Activated CD4-positive, CD25-positive, alpha-beta regulatory T cell treated with anti-CD3 and anti-CD28 coated beads, Interleukin-2, amount 50 U/mL, for 72 hours (primary cell): ENCODE data around the gene LAMA5.

Experiments used
- DNase-seq: peaks from one replicate; pipeline ENCODE4 v3.0.0; 2021

Gene LAMA5

DNA sequence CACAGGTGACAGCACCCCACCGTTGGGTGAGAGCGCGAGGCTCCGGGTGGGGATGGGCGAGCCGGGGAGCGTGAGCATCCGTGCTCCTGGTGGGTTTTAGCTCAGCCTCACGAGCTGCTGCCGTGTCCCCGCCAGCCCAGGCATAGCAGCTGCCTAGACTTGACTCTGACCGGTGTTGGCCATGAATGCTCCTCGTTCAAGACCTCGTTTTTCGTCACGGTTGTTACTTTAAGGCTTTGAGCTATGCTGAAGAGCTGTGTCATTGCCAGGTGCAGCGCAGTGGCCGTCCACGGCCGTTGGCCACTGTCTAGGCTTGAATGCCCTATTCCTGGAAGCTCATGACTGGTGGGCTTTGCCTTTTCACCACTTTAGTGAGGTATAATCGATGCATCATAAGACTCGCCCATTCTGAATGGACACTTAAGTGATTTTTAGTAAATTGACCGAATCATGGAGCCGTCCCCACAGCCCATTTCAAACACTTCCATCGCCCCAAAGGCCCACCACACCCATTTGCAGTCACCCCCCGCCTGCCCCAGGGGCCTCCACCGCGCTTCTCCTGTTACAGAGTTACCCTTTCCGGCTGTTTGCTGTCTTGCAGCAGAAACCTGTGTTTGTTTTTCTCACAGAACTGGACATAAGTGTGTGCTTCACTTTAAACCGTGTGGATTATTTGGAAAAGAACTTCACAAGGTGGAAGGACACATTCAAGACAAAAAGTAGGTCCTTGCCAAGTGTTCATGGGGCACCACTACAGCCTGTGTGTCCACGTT, 85.8 kb downstream of the LAMA5 start:
- no peak for DNase-seq

DNA sequence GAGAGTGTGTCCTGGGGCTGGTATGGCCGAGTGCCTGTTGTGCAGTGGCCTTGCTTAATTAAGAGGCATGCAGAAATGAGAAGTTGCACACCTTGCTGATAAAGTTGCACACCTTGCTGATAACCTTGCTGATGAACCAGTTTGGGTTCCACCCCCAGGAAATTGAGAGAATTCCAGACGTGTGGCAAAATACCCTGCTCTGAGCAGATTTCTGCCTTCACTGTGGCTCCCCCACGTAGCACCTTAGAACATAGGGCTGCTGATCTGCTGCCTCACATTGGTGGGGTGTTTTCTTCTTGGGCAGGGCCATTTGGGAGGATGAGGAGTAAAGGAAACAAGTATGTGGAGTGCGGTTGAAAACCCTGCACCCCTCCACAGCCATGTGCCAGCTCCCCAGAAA, 86.8 kb downstream of the LAMA5 start:
- DNase-seq = no peak

DNA sequence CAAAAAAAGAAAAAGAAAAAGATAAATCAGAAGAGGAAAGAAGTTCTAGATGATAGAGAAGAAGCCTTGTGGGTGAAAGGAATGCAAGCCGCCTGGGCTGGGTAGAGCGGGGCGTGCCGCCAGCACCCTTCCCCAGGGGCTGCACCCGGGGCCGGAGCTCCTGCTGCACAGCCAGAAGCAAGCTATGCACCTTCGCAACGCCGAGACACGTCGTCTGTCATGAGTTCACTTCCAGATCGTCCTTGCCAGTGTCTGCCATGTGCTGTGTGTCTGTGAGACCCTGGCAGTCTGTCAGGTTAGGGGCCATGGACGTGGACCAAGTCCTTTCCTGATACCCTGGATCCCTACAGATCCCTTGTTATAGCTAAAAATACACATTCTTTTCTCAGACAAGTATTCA, 89.9 kb downstream of the LAMA5 start:
- DNase-seq = no peak

DNA sequence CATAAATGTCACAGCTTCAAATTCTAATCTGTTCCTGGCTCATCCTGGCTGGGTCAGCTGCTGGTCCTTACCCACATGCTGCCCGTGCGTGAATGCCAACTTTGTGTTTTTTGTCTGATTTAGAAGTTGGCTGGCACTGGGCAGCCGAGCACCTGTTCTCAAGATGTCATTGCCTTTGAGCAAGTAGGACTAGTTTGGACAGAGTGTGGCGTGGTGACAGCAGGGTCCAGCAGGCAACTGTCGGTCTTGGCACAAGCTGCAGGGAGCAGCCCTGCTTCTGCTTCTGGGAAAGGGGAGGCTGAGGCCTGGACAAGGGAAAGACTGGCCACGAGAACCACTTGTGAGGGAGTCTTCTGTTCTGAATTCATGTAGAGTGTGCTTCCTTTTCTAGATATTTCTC, 90.7 kb downstream of the LAMA5 start:
- no peak for DNase-seq

DNA sequence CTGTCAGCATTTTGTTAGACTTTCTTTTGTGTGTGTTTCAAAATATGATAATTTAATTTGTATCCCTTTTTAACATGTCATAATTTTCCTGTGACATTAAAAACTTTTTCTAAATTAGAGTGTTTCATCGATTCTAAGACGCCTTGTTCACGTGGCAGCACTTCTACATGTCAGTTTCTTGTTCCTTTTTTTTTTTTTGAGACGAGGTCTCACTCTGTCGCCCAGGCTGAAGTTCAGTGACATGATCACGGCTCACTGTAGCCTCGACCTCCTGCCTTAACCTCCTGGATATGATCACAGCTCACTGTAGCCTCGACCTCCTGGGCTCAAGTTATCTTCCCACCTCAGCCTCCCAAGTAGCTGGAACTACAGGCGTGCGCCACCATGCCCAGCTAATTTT, 91.9 kb downstream of the LAMA5 start:
- DNase-seq = no peak

DNA sequence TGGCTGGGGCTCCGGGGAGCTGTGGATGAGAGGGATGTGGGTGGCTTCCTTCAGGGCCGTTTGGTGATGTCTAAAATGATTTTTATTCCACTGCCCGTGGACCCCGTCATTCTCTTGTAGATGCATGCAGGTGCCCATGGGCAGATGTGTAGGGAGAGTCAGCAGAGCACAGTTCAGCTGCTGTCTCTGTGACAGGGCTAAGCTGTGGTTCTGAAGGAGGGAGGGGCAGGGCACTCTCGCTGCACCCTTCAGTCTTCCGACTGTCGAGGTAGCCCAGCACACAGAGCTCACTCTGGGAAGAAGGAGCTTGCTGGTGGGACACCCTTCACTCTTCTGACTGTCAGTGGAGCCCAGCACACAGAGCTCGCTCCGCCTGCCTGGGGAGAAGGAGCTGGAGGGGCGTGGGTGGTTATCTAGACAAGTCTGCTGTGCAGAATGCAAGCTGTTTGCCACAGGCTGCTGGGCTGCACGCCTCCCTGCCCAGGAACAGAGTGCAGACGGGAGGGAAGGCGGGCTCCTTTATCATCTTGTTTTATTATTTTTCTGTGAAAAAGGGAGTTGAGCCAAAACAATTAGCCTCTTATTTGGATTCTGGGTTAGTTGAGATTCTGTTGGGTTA, 92.7 kb downstream of the LAMA5 start:
- no peak for DNase-seq

DNA sequence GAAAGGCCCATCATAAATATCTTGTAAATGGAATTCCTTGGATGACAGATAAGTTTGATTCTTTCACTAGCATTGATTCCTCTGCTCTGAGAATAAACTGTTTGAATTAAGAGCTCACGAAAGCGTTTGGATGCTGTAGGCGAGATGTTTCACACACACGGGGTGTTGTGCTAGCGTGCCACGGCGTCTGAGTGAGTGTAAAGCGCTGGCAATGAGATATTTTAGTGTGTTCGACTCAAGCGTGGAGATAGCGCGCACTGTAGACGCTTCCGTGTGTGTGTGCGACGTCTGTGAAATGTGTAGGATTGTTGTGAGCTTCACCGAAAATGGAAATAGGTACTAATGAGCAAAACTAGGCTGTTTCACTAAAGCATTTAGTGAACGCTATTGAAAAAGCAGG, 93.7 kb downstream of the LAMA5 start:
- DNase-seq = no peak

DNA sequence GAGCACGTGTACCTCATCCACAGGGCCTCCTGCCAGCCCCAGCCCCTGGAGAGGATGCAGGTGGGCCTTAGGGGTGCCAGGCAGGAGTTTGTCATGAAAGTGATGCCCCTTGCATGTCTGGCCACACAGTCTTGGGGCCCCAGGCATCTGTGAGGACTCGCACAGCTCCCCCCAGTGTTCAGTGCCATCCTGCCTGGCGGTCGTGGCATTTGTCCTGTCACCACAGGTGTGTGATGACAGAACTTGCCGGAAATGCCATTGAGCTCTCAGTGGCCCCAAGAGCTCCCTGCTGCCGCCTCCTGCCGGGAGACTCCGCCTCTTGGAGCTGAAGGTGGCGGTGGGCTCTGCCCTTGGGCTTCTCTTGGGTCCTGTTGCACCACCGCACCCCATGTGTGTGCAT, 94.9 kb downstream of the LAMA5 start:
- no peak for DNase-seq

DNA sequence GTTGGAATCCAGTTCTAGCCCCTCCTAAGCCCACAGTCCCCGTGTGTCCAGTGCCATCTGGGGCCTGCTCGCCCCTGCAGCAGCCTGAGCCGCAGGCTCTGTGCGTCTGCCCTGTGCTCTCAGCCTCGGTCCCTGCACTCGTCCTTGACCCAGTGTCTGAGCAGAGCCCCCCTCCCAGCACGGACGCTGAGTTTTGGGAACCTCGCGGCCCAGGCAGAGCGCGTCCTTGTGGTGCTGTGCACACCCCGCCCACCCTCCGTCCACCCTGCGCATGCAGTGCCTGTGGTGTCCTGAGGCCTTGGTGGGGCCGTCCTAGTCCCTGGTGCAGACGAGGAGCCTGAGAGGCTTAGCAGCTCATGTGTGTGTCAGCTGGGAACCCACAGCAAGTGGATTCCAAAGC, 97.2 kb downstream of the LAMA5 start:
- no peak for DNase-seq

DNA sequence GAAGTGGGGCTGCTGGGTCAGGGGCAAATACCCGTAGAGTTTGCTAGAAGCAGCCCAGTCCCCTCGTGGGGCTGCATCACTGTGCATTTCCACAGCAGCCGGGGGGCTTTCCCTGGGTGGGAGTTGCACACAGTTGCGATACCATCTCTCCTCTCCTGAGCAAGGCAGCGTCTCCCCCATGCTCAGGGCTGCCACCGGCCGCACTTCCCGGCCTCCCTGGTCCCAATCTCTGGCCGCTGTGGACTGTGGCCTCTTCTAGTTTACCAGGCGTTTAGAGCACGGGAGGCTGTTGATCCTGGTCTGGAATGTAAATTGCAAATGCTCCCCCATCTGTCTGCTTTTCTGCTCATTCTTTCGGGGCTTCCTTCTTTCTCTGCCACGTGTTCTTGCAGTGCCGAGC, 97.7 kb downstream of the LAMA5 start:
- DNase-seq = no peak

DNA sequence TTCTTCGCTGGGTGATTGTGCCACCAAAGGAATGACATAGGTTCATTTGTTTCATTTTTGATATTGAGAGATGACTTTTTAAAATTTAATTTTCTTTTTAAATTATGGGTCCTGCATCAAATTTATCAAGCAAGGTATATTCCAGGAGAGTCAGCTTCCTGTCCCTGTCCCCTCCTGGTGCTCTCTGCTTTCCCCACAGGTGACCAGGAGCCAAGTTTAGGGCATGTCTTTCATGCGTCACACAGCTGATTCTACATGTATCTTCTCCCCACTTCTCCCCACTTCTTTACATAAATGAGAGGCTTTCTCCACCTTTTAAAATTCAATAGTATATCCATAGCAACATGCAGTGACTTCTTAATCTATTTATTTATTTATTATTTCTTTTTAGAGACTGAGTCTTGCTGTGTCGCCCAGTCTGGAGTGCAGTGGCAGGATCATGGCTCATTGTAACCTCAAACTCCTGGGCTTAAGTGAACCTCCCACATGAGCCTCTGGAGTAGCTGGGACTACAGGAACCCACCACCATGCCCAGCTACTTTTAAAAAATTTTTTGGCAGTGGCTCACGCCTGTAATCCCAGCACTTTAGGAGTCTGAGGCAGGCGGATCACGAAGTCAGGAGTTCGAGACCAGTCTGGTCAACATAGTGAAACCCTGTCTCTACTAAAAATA, 98.7 kb downstream of the LAMA5 start:
- no peak for DNase-seq

DNA sequence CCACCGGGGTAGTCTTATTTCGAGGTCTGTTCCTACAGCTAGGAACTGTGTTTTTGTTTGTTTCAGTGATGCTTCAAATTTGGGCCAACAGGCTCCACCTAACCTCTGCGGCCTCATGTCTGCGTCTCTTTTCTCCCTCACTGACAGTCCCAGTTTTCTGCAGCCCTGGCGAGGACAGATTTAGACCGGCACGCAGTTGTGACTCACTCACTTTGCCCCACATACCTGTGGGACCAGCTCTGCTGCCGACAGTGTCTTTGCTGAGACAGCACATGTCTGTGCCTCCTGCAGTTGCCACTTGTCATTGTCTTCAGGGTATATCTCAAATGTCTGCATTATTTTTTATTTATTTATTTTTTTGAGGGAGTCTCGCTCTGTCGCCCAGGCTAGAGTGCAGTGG, 99.6 kb downstream of the LAMA5 start:
- DNase-seq = no peak

DNA sequence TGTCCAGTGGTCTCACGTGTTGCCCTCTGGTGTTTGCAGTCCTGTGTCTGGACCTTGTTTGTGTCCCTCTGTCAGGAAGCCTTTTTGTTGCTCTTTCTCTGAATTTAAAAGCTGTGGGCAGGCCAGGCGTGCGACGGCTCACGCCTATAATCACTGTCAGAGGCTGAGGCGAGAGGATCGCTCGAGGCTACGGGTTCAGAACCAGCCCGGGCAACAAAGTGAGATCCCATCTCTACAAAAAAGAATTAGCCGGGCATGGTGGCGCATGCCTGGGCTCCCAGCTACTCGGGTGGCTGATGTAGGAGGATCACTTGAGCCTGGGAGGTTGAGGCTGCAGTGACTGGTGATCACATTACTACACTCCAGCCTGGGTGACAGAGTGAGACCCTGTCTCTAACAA, 100.3 kb downstream of the LAMA5 start:
- DNase-seq = no peak

DNA sequence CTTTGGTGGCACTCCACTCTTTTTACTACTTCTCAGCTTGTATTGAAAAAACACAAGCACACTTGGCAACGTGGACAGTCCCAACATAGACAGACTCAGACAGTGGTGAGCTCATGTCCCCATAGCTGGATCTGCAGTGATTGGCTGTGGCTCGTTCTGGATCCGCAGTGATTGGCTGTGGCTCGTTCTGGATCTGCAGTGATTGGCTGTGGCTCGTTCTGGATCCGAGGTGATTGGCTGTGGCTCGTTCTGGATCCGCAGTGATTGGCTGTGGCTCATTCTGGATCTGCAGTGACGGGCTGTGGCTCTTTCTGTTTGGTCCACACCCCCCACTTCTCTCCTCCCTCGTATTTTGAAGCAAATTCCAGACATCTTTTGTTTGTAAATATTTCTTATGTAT, 100.8 kb downstream of the LAMA5 start:
- no peak for DNase-seq

DNA sequence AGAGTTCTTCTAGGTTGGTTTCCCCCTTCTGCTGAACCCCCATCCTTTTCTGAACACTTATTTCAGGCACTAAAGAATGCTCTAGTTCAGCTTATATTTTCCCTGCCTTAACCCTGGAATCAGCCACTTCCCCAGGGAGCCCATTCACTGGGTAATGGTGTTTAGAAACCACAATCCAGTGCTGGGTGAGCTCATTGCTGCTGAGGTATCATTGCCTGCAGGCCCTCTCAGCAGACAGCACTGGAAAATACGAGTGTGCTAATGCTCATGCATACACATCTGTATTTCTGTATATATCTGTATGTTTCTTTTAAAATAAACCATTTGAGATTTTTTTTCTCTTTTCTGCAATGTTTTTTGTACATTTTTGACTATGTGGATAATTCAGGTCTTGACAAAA, 101.7 kb downstream of the LAMA5 start:
- DNase-seq = no peak

DNA sequence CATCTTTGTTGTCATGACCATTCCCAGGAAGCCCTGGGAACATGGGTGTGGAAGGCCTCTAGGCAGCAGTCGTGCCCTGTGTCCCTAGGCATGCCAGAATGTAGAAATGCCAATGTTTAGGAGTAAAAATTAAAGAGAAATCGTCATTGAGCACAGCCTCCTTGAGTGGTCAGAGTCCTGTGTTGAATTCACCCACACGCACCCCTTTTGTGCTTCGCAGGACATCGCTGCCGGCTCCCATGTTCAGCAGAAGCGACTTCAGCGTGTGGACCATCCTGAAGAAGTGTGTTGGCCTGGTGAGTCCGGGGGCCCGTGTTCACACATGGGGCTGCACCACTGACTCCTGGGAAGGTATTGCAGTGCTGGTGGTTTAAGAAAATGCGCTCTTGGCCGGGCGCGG, 103.7 kb downstream of the LAMA5 start:
- no peak for DNase-seq

DNA sequence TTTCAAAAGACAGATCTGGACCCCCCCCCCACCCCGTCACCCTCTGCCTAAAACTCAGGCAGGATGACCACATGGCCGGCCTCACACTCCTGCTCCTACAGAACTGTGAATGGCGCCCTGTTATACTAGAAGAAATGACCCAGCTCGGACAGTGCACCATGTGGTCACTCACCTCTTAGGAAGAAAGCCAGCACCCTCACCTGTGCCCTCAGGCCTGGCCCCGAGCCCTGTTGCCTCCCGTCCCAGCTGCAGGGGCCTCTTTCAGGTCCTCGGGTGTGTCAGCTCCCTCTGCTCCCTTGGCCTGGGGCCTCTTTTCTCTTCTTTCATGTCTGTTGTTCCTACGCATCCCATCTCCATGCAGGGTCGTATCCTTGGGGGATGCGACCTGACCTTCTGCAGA, 105.0 kb downstream of the LAMA5 start:
- no peak for DNase-seq

DNA sequence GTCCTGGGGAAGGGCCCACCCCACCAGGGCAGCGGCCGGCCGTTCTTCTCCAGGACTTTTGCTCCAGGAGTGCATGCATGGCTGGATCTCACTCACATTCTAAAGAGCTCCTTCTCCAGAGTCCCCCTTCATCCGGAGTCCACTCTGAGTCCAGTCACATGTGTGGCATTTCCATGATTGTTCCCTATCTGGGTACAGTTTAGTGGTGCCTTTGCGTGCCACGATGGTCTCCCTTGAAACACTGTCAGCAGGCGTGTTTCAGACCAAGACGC, 107.9 kb downstream of the LAMA5 start:
- DNase-seq = no peak
